ENCODE data around the gene SAXO1.

The SAXO1 gene

GRCh38 chr9:18985996-18986395, 47.0 kb downstream of the SAXO1 start:
- H3K9me3 Mint-ChIP-seq (ENCODE audit: low read depth) = no peaks in the 10 kb centered on the region
- no peak overlapping the region for H3K4me3 Mint-ChIP-seq
- H3K27me3 Mint-ChIP-seq = no peaks in the 10 kb centered on the region
- H3K36me3 Mint-ChIP-seq = no peaks in the 10 kb centered on the region
- no peaks in the 10 kb centered on the region for H3K4me1 Mint-ChIP-seq (ENCODE audit: low read depth)
- no peak overlapping the region for H3K27ac Mint-ChIP-seq

GRCh38 chr9:18985464-18985951, 47.5 kb downstream of the SAXO1 start:
- no peak overlapping the region for H3K27ac Mint-ChIP-seq
- no peaks in the 10 kb centered on the region for H3K9me3 Mint-ChIP-seq (ENCODE audit: low read depth)
- H3K4me3 Mint-ChIP-seq = no peak overlapping the region
- H3K4me1 Mint-ChIP-seq (ENCODE audit: low read depth) = no peaks in the 10 kb centered on the region
- no peaks in the 10 kb centered on the region for H3K27me3 Mint-ChIP-seq
- no peaks in the 10 kb centered on the region for H3K36me3 Mint-ChIP-seq

GRCh38 chr9:18982262-18982620, 50.8 kb downstream of the SAXO1 start:
- Mint-ChIP-seq H3K27me3 (peaks cover 3% of the 10 kb centered on the region), H3K36me3 (no peaks in the 10 kb centered on the region), H3K4me3 (no peak overlapping the region), H3K27ac (no peak overlapping the region), H3K4me1 (ENCODE audit: low read depth) (no peaks in the 10 kb centered on the region), H3K9me3 (ENCODE audit: low read depth) (no peaks in the 10 kb centered on the region)

GRCh38 chr9:18981476-18982261, 51.3 kb downstream of the SAXO1 start:
- Mint-ChIP-seq H3K9me3 (ENCODE audit: low read depth) (no peaks in the 10 kb centered on the region), H3K4me1 (ENCODE audit: low read depth) (peaks cover 2% of the 10 kb centered on the region), H3K36me3 (no peaks in the 10 kb centered on the region), H3K27me3 (peaks cover 3% of the 10 kb centered on the region), H3K27ac (no peak overlapping the region), H3K4me3 (no peak overlapping the region)

GRCh38 chr9:18980189-18980588, 52.8 kb downstream of the SAXO1 start:
- Mint-ChIP-seq H3K36me3 (no peaks in the 10 kb centered on the region), H3K27me3 (peaks cover 3% of the 10 kb centered on the region), H3K4me1 (ENCODE audit: low read depth) (peaks cover 7% of the 10 kb centered on the region), H3K4me3 (no peak overlapping the region), H3K9me3 (ENCODE audit: low read depth) (no peaks in the 10 kb centered on the region), H3K27ac (no peak overlapping the region)

- H3K4me1 Mint-ChIP-seq (ENCODE audit: low read depth) = peaks cover 7% of the 10 kb centered on the region
- peaks cover 3% of the 10 kb centered on the region for H3K27me3 Mint-ChIP-seq
- H3K27ac Mint-ChIP-seq = no peak overlapping the region
- H3K36me3 Mint-ChIP-seq = no peaks in the 10 kb centered on the region
- no peak overlapping the region for H3K4me3 Mint-ChIP-seq
- H3K9me3 Mint-ChIP-seq (ENCODE audit: low read depth) = no peaks in the 10 kb centered on the region
Measured at GRCh38 chr9:18979367-18979766, 53.6 kb downstream of the SAXO1 start.

GRCh38 chr9:18978188-18978587, 54.8 kb downstream of the SAXO1 start:
- Mint-ChIP-seq H3K36me3 (no peaks in the 10 kb centered on the region), H3K9me3 (ENCODE audit: low read depth) (no peaks in the 10 kb centered on the region), H3K27me3 (peaks cover 3% of the 10 kb centered on the region)

GRCh38 chr9:18976709-18977531, 56.1 kb downstream of the SAXO1 start:
- Mint-ChIP-seq H3K36me3 (no peaks in the 10 kb centered on the region), H3K4me3 (no peak overlapping the region), H3K27ac (no peak overlapping the region), H3K27me3 (peaks cover 3% of the 10 kb centered on the region), H3K9me3 (ENCODE audit: low read depth) (no peaks in the 10 kb centered on the region), H3K4me1 (ENCODE audit: low read depth) (peaks cover 7% of the 10 kb centered on the region)

More at GRCh38 chr9:18978188-18978587, 54.8 kb downstream of the SAXO1 start:
- Mint-ChIP-seq H3K4me3 (no peak overlapping the region), H3K4me1 (ENCODE audit: low read depth) (peaks cover 7% of the 10 kb centered on the region), H3K27ac (no peak overlapping the region)

GRCh38 chr9:18976221-18976708, 56.7 kb downstream of the SAXO1 start:
- no peaks in the 10 kb centered on the region for H3K36me3 Mint-ChIP-seq
- peaks cover 7% of the 10 kb centered on the region for H3K4me1 Mint-ChIP-seq (ENCODE audit: low read depth)
- H3K27me3 Mint-ChIP-seq = peaks cover 3% of the 10 kb centered on the region
- H3K9me3 Mint-ChIP-seq (ENCODE audit: low read depth) = no peaks in the 10 kb centered on the region
- H3K4me3 Mint-ChIP-seq = no peak overlapping the region
- H3K27ac Mint-ChIP-seq = no peak overlapping the region

- H3K4me1 Mint-ChIP-seq (ENCODE audit: low read depth) = peaks cover 7% of the 10 kb centered on the region
- H3K36me3 Mint-ChIP-seq = no peaks in the 10 kb centered on the region
- no peak overlapping the region for H3K4me3 Mint-ChIP-seq
- no peaks in the 10 kb centered on the region for H3K9me3 Mint-ChIP-seq (ENCODE audit: low read depth)
- no peak overlapping the region for H3K27ac Mint-ChIP-seq
- no peaks in the 10 kb centered on the region for H3K27me3 Mint-ChIP-seq
Measured at GRCh38 chr9:18973348-18973747, 59.7 kb downstream of the SAXO1 start.

- no peaks in the 10 kb centered on the region for H3K27me3 Mint-ChIP-seq
- H3K9me3 Mint-ChIP-seq (ENCODE audit: low read depth) = no peaks in the 10 kb centered on the region
Measured at GRCh38 chr9:18972675-18973074, 60.3 kb downstream of the SAXO1 start.

GRCh38 chr9:18971909-18972308, 61.1 kb downstream of the SAXO1 start:
- H3K27ac Mint-ChIP-seq = no peak overlapping the region
- peaks cover 7% of the 10 kb centered on the region for H3K4me1 Mint-ChIP-seq (ENCODE audit: low read depth)
- no peaks in the 10 kb centered on the region for H3K9me3 Mint-ChIP-seq (ENCODE audit: low read depth)
- H3K36me3 Mint-ChIP-seq = no peaks in the 10 kb centered on the region
- no peak overlapping the region for H3K4me3 Mint-ChIP-seq
- H3K27me3 Mint-ChIP-seq = no peaks in the 10 kb centered on the region

More at GRCh38 chr9:18972675-18973074, 60.3 kb downstream of the SAXO1 start:
- H3K27ac Mint-ChIP-seq = no peak overlapping the region
- peaks cover 7% of the 10 kb centered on the region for H3K4me1 Mint-ChIP-seq (ENCODE audit: low read depth)
- no peak overlapping the region for H3K4me3 Mint-ChIP-seq
- H3K36me3 Mint-ChIP-seq = no peaks in the 10 kb centered on the region

GRCh38 chr9:18971404-18971803, 61.6 kb downstream of the SAXO1 start:
- H3K27ac Mint-ChIP-seq = no peak overlapping the region
- no peaks in the 10 kb centered on the region for H3K36me3 Mint-ChIP-seq
- H3K27me3 Mint-ChIP-seq = no peaks in the 10 kb centered on the region

GRCh38 chr9:18970393-18970792, 62.6 kb downstream of the SAXO1 start:
- no peaks in the 10 kb centered on the region for H3K36me3 Mint-ChIP-seq
- no peaks in the 10 kb centered on the region for H3K27me3 Mint-ChIP-seq
- H3K4me3 Mint-ChIP-seq = no peak overlapping the region
- H3K27ac Mint-ChIP-seq = no peak overlapping the region
- H3K4me1 Mint-ChIP-seq (ENCODE audit: low read depth) = no peaks in the 10 kb centered on the region
- H3K9me3 Mint-ChIP-seq (ENCODE audit: low read depth) = no peaks in the 10 kb centered on the region

More at GRCh38 chr9:18971404-18971803, 61.6 kb downstream of the SAXO1 start:
- Mint-ChIP-seq H3K4me1 (ENCODE audit: low read depth) (peaks cover 5% of the 10 kb centered on the region), H3K9me3 (ENCODE audit: low read depth) (no peaks in the 10 kb centered on the region), H3K4me3 (no peak overlapping the region)

GRCh38 chr9:18969128-18969527, 63.9 kb downstream of the SAXO1 start:
- H3K36me3 Mint-ChIP-seq = peaks cover 4% of the 10 kb centered on the region
- H3K4me3 Mint-ChIP-seq = no peak overlapping the region
- H3K9me3 Mint-ChIP-seq (ENCODE audit: low read depth) = peaks cover 7% of the 10 kb centered on the region
- no peaks in the 10 kb centered on the region for H3K4me1 Mint-ChIP-seq (ENCODE audit: low read depth)
- H3K27ac Mint-ChIP-seq = no peak overlapping the region
- peaks cover 4% of the 10 kb centered on the region for H3K27me3 Mint-ChIP-seq
